H9 (cell line): ENCODE measurements around the gene SNX27. TPM values are rescaled to one million over a fixed set of nuclear protein-coding genes. Genes with fewer than 3 reads are reported as not detected.

ENCODE experiments used
- DNase-seq: peaks from one replicate; pipeline ENCODE4 v3.0.0-alpha.2; 2017
- H2AFZ ChIP-seq: one replicate; pipeline ENCODE4 v1.6.1; 2013; ENCODE audit warnings: mild to moderate bottlenecking, low read length, control low read depth, moderate library complexity
- H2AK5ac ChIP-seq: 2 replicates; pipeline ENCODE4 v1.6.1; 2013; ENCODE audit warnings: low read length, control low read depth, mixed read lengths; ENCODE audit not compliant: insufficient read length
- H2BK120ac ChIP-seq: one replicate; pipeline ENCODE4 v1.6.1; 2013; ENCODE audit warnings: low read depth, mild to moderate bottlenecking, low read length, control low read depth, inconsistent platforms; ENCODE audit not compliant: poor library complexity, severe bottlenecking
- H2BK12ac ChIP-seq: 2 replicates; pipeline ENCODE4 v1.6.1; 2013; ENCODE audit warnings: low read length, control low read depth, mixed read lengths, low read depth; ENCODE audit not compliant: insufficient read length
- H2BK15ac ChIP-seq: 2 replicates; pipeline ENCODE4 v1.6.1; 2013; ENCODE audit warnings: low read depth, low read length, control low read depth
- H2BK20ac ChIP-seq: one replicate; pipeline ENCODE4 v1.6.1; 2013; ENCODE audit warnings: low read depth, mild to moderate bottlenecking, low read length, control low read depth, inconsistent platforms; ENCODE audit not compliant: poor library complexity, severe bottlenecking
- H2BK5ac ChIP-seq: 2 replicates; pipeline ENCODE4 v1.6.1; 2013; ENCODE audit warnings: low read length, control low read depth, mixed read lengths; ENCODE audit not compliant: insufficient read length
- H3K14ac ChIP-seq: 2 replicates; pipeline ENCODE4 v1.6.1; 2013; ENCODE audit warnings: low read length, control low read depth; ENCODE audit not compliant: insufficient read depth
- H3K18ac ChIP-seq: 2 replicates; pipeline ENCODE4 v1.6.1; 2013; ENCODE audit warnings: low read depth, mild to moderate bottlenecking, mixed read lengths, low read length, control low read depth; ENCODE audit not compliant: insufficient read length
- H3K23ac ChIP-seq: 2 replicates; pipeline ENCODE4 v1.6.1; 2013; ENCODE audit warnings: low read length, control low read depth, mixed read lengths, low read depth; ENCODE audit not compliant: insufficient read length
- H3K23me2 ChIP-seq: 2 replicates; pipeline ENCODE4 v1.6.1; 2013; ENCODE audit warnings: low read depth, mild to moderate bottlenecking, mixed read lengths, low read length, control low read depth; ENCODE audit not compliant: insufficient read length, poor library complexity, severe bottlenecking
- H3K27ac ChIP-seq: 2 replicates; pipeline ENCODE4 v1.5.1; 2013; ENCODE audit warnings: low read length, control low read depth, mixed read lengths, low read depth; ENCODE audit not compliant: insufficient read length
- H3K27me3 ChIP-seq: 2 replicates; pipeline ENCODE4 v1.6.1; 2013; ENCODE audit warnings: low read length, control low read depth, inconsistent platforms; ENCODE audit not compliant: insufficient read depth
- H3K4ac ChIP-seq: 2 replicates; pipeline ENCODE4 v1.6.1; 2013; ENCODE audit warnings: low read depth, mild to moderate bottlenecking, control low read depth, inconsistent platforms, low read length, moderate library complexity
- H3K4me1 ChIP-seq: 2 replicates; pipeline ENCODE4 v1.6.1; 2013; ENCODE audit warnings: low read length, control low read depth, inconsistent platforms; ENCODE audit not compliant: insufficient read depth
- H3K4me2 ChIP-seq: 2 replicates; pipeline ENCODE4 v1.6.1; 2013; ENCODE audit warnings: low read length, control low read depth, mixed read lengths; ENCODE audit not compliant: insufficient read length, insufficient read depth
- H3K56ac ChIP-seq: 2 replicates; pipeline ENCODE4 v1.6.1; 2013; ENCODE audit warnings: low read depth, mild to moderate bottlenecking, mixed read lengths, low read length, control low read depth; ENCODE audit not compliant: insufficient read length
- H3K79me1 ChIP-seq: 2 replicates; pipeline ENCODE4 v1.6.1; 2013; ENCODE audit warnings: low read depth, mild to moderate bottlenecking, moderate library complexity, low read length, control low read depth, inconsistent platforms; ENCODE audit not compliant: insufficient read depth, poor library complexity, severe bottlenecking
- H3K79me2 ChIP-seq: 2 replicates; pipeline ENCODE4 v1.6.1; 2013; ENCODE audit warnings: low read length, control low read depth, inconsistent platforms; ENCODE audit not compliant: insufficient read depth
- H3K9ac ChIP-seq: 2 replicates; pipeline ENCODE4 v1.6.1; 2013; ENCODE audit warnings: low read length, control low read depth, mixed read lengths; ENCODE audit not compliant: insufficient read length; ENCODE audit errors: extremely low read depth
- H3K9me3 ChIP-seq: one replicate; pipeline ENCODE4 v1.6.1; 2013; ENCODE audit warnings: low read depth, low read length, inconsistent platforms; ENCODE audit not compliant: control insufficient read depth
- H3T11ph ChIP-seq: one replicate; pipeline ENCODE4 v1.6.1; 2013; ENCODE audit warnings: mild to moderate bottlenecking, low read length, control low read depth, inconsistent platforms
- H4K20me1 ChIP-seq: one replicate; pipeline ENCODE4 v1.6.1; 2013; ENCODE audit not compliant: control insufficient read depth, insufficient read length, insufficient read depth
- H4K5ac ChIP-seq: 2 replicates; pipeline ENCODE4 v1.6.1; 2013; ENCODE audit warnings: low read depth, mild to moderate bottlenecking, mixed read lengths, low read length, control low read depth; ENCODE audit not compliant: insufficient read length
- H4K8ac ChIP-seq: replicated peaks from 2 replicates; pipeline ENCODE4 v1.6.1; 2013; ENCODE audit warnings: low read length, control low read depth, mixed read lengths, low read depth; ENCODE audit not compliant: insufficient read length
- H4K91ac ChIP-seq: 2 replicates; pipeline ENCODE4 v1.6.1; 2013; ENCODE audit warnings: low read depth, mild to moderate bottlenecking, moderate library complexity, mixed read lengths, low read length, control low read depth; ENCODE audit not compliant: insufficient read length
- H3K27ac Mint-ChIP-seq, 3 experiments: 2 replicates in 2 of 3; 3 replicates in 1 of 3; pipeline ENCODE4 v1.8.0; 2020 to 2021; ENCODE audit warnings: mixed read lengths in 3 of 3, mild to moderate bottlenecking in 1 of 3, moderate library complexity in 1 of 3
- H3K27me3 Mint-ChIP-seq: 2 replicates; pipeline ENCODE4 v1.8.0; 2021; ENCODE audit warnings: low read depth, mild to moderate bottlenecking, moderate library complexity, mixed read lengths
- H3K36me3 Mint-ChIP-seq, 3 experiments: 2 replicates in 2 of 3; 3 replicates in 1 of 3; pipeline ENCODE4 v1.8.0; 2020 to 2021; ENCODE audit warnings: low read depth in 3 of 3, mixed read lengths in 3 of 3; ENCODE audit not compliant: insufficient read depth in 1 of 3
- H3K4me1 Mint-ChIP-seq, 2 experiments: 2 replicates each; pipeline ENCODE4 v1.8.0; 2020; ENCODE audit warnings: mixed read lengths in 2 of 2
- H3K4me3 Mint-ChIP-seq, 2 experiments: 2 replicates in 1 of 2; 3 replicates in 1 of 2; pipeline ENCODE4 v1.8.0; 2020 to 2021; ENCODE audit warnings: mild to moderate bottlenecking in 2 of 2, mixed read lengths in 2 of 2, moderate library complexity in 1 of 2
- H3K9me3 Mint-ChIP-seq, 2 experiments: 2 replicates in 1 of 2; 3 replicates in 1 of 2; pipeline ENCODE4 v1.8.0; 2020; ENCODE audit warnings: mild to moderate bottlenecking in 2 of 2, mixed read lengths in 2 of 2, moderate library complexity in 1 of 2
- CTCF ChIP-seq: fragments of 200-600 bp; sonication (generic); conservative IDR thresholded peaks from 3 replicates; pipeline ENCODE4 v1.8.0; 2021; ENCODE audit warnings: antibody characterized with exemption, mild to moderate bottlenecking
- WGBS: extraction: QIAGEN DNeasy Blood & Tissue Kit; methylation state at CpG from one replicate; pipeline ENCODE4 v1.1.7; 2013; ENCODE audit warnings: missing lambda C conversion rate, low lambda C conversion rate, mixed read lengths; ENCODE audit not compliant: insufficient read length; ENCODE audit errors: extremely low coverage; 5-methylcytosine and 5-hydroxymethylcytosine counted together
- total RNA-seq: library from RNA; stranded (reverse); gene quantifications from 2 replicates; pipeline ENCODE4 v1.2.1, GENCODE V29; 2021

Gene SNX27
- total RNA-seq, 1 experiment from 2014 or later = 48.9 TPM

- Mint-ChIP-seq H3K27me3 (peaks cover 20% of the 10 kb centered on the region), H3K4me3 (no peak overlapping the region), H3K4me1 (peaks cover 40 to 49% of the 10 kb centered on the region in 2 experiments), H3K9me3 (no peaks in the 10 kb centered on the region), H3K27ac (no peak overlapping the region), H3K36me3 (no peaks in the 10 kb centered on the region)
- Histone ChIP-seq H4K8ac (no peak overlapping the region), H2AK5ac (no peak overlapping the region), H2AFZ (no peak overlapping the region), H3K4ac (no peak overlapping the region), H2BK12ac (no peak overlapping the region), H3K23me2 (peaks cover 14% of the 10 kb centered on the region), H3K56ac (no peak overlapping the region), H3K9me3 (no peaks in the 10 kb centered on the region), H3K27me3 (peaks cover 6% of the 10 kb centered on the region; the same call in 1 of the 2 replicates), H2BK20ac (no peak overlapping the region), H3K4me2 (no peak overlapping the region), H3K9ac (no peak overlapping the region), H3T11ph (no peak overlapping the region), H3K14ac (no peak overlapping the region), H2BK5ac (no peak overlapping the region), H2BK15ac (no peak overlapping the region), H4K91ac (no peak overlapping the region), H3K27ac (no peak overlapping the region), H3K18ac (no peak overlapping the region), H3K4me1 (0 out of 2 replicates have a peak, but pooled peaks cover 4% of the 10 kb centered on the region), H2BK120ac (no peak overlapping the region), H4K5ac (peak overlapping the region; percentile 53), H3K79me1 (no peaks in the 10 kb centered on the region), H3K23ac (no peak overlapping the region), H4K20me1 (no peaks in the 10 kb centered on the region), H3K79me2 (no peaks in the 10 kb centered on the region)
- TF ChIP-seq CTCF = no peak
- DNase-seq = no peak
- WGBS = no CpG with 5 or more reads among the region's 2 CpGs
These were observed 101.2 kb downstream of the SNX27 start for GRCh38 chr1:151713044-151713443.
